Left lung (tissue), 10 donors: ENCODE data around the gene NDUFS5. TPM values are rescaled to one million over a fixed set of nuclear protein-coding genes. Genes with fewer than 3 reads are reported as not detected.
"Not testable (repeated sequence)": the region's sequence is repeated elsewhere in the genome, so short reads cannot be mapped to it uniquely, and the experiment has no call there.

ENCODE experiments used
- ATAC-seq: fragments of 200-7000 bp; cut with Tn5 transposase; one replicate; pipeline ENCODE4 v1.9.1; 2020; ENCODE audit warnings: moderate library complexity
- DNase-seq, 4 donors: peaks; one replicate each; pipeline ENCODE4 v3.0.0-alpha.2; 2013 to 2020
- H3K27ac ChIP-seq, 2 donors: fragments of 200-600 bp; sonication (generic) in 1 of 2; one replicate each; pipeline versions ENCODE4 v1.5.0 to v1.8.0; 2020 to 2021
- H3K27me3 ChIP-seq, 2 donors: fragments of 200-600 bp; sonication (generic) in 1 of 2; one replicate each; pipeline versions ENCODE4 v1.5.0 to v1.8.0; 2020 to 2021
- H3K36me3 ChIP-seq, 2 donors: fragments of 200-600 bp; sonication (generic) in 1 of 2; one replicate each; pipeline versions ENCODE4 v1.5.0 to v1.8.0; 2020 to 2021
- H3K4me1 ChIP-seq, 2 donors: fragments of 200-600 bp; one replicate each; pipeline ENCODE4 v1.8.0; 2021
- H3K4me3 ChIP-seq, 2 donors: fragments of 200-600 bp; sonication (generic) in 1 of 2; one replicate each; pipeline versions ENCODE4 v1.5.0 to v1.8.0; 2020 to 2021; ENCODE audit warnings: mild to moderate bottlenecking in 1 of 2
- H3K9me3 ChIP-seq, 2 donors: fragments of 200-600 bp; sonication (generic) in 1 of 2; one replicate each; pipeline versions ENCODE4 v1.5.0 to v1.8.0; 2020 to 2021
- intact Hi-C, 2 donors: fragments of 100-400 bp; cut with DNase I; formaldehyde crosslinking; loops; one replicate each; pipeline versions ENCODE4 v1.11.2 to v1.14.2; 2022
- polyA plus RNA-seq, 6 donors: library from polyadenylated mRNA; unstranded; fragments of 120-200 nt; gene quantifications; one replicate each; pipeline ENCODE4 v1.2.1, GENCODE V29; 2013; ENCODE audit not compliant: insufficient read length in 6 of 6
- total RNA-seq, 2 donors: library from RNA; stranded (reverse); fragmentation: NEBNext Ultra II Directional; extraction: Animal tissue kit (Norgen Biotek cat#: 25700); gene quantifications; one replicate each; pipeline ENCODE4 v1.2.1, GENCODE V29; 2021
- TF ChIP-seq, protein P1 (sequence below), 2 donors: fragments of 200-600 bp; sonication (generic) in 1 of 2; IDR thresholded peaks; one replicate each; pipeline versions ENCODE4 v1.5.0 to v1.8.0; 2021; ENCODE audit warnings: antibody characterized with exemption in 2 of 2
- donor health status: DM: no; HTN: yes; CAD: no.
- donor health status: DM: no; HTN: no; CAD: no.

NDUFS5 gene
- total and polyA plus RNA-seq, 8 donors, result 104 to 292 (median 226) TPM

DNA sequence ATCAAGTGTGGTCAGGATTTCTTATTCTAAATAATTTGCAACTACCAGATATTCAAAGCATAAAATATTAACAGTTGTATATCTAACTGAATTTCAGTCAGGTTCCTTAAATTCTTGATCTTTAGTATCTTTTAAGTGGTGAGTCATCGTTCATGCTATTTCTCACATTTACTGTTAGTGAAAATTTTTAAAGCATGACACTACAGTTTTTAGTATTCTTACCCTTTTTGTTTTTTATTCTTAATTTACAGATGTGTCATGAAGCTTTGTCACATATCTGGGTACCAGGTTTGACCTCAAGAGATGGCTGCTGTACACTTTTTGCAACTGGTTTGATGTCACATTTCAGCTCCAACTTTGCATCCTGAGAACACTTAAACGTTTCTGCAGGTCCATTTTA, 22.4 kb upstream of the NDUFS5 start:
- TF ChIP-seq, protein P1, sequence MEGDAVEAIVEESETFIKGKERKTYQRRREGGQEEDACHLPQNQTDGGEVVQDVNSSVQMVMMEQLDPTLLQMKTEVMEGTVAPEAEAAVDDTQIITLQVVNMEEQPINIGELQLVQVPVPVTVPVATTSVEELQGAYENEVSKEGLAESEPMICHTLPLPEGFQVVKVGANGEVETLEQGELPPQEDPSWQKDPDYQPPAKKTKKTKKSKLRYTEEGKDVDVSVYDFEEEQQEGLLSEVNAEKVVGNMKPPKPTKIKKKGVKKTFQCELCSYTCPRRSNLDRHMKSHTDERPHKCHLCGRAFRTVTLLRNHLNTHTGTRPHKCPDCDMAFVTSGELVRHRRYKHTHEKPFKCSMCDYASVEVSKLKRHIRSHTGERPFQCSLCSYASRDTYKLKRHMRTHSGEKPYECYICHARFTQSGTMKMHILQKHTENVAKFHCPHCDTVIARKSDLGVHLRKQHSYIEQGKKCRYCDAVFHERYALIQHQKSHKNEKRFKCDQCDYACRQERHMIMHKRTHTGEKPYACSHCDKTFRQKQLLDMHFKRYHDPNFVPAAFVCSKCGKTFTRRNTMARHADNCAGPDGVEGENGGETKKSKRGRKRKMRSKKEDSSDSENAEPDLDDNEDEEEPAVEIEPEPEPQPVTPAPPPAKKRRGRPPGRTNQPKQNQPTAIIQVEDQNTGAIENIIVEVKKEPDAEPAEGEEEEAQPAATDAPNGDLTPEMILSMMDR (IDR thresholded peaks at IDR 0.05), result no peak
- Histone ChIP-seq H3K36me3 (peaks cover 0 to 100% of the 10 kb centered on the region in 2 donors), H3K4me3 (no peak overlapping the region), H3K9me3 (no peaks in the 10 kb centered on the region), H3K4me1 (no peaks in the 10 kb centered on the region), H3K27me3 (no peaks in the 10 kb centered on the region), H3K27ac (no peak overlapping the region)
- intact Hi-C loops, result no loop called here
- ATAC-seq (no peak), DNase-seq (no peak)

DNA sequence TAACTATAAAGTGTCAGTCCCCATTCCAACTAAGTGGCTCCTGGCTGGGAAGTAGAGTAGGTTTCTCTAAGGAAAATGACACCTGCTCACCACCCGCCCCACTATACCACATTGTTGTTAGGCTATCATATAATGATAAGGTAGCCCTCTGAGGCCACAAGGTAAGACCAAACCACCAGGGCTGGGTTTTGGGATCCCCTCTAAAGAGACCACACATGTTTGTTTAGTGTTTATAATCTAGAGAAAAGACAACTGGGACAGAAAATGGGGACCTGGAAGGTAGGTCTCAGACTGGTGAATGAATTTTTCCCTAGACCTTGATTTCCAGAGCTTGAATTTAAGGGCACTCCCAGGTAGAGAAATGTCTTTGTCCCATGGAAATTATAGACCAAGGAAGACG, 19.9 kb upstream of the NDUFS5 start:
- H3K9me3 ChIP-seq, result no peaks in the 10 kb centered on the region
- intact Hi-C loops, result no loop called here
- H3K4me1 ChIP-seq, result no peaks in the 10 kb centered on the region
- peaks cover 0 to 100% of the 10 kb centered on the region in 2 donors for H3K36me3 ChIP-seq
- H3K27me3 ChIP-seq, result no peaks in the 10 kb centered on the region
- TF ChIP-seq, protein P1 (IDR thresholded peaks at IDR 0.05), result no peak
- ATAC-seq (no peak), DNase-seq (no peak)
- H3K27ac ChIP-seq, result no peak overlapping the region
- H3K4me3 ChIP-seq, result no peak overlapping the region

DNA sequence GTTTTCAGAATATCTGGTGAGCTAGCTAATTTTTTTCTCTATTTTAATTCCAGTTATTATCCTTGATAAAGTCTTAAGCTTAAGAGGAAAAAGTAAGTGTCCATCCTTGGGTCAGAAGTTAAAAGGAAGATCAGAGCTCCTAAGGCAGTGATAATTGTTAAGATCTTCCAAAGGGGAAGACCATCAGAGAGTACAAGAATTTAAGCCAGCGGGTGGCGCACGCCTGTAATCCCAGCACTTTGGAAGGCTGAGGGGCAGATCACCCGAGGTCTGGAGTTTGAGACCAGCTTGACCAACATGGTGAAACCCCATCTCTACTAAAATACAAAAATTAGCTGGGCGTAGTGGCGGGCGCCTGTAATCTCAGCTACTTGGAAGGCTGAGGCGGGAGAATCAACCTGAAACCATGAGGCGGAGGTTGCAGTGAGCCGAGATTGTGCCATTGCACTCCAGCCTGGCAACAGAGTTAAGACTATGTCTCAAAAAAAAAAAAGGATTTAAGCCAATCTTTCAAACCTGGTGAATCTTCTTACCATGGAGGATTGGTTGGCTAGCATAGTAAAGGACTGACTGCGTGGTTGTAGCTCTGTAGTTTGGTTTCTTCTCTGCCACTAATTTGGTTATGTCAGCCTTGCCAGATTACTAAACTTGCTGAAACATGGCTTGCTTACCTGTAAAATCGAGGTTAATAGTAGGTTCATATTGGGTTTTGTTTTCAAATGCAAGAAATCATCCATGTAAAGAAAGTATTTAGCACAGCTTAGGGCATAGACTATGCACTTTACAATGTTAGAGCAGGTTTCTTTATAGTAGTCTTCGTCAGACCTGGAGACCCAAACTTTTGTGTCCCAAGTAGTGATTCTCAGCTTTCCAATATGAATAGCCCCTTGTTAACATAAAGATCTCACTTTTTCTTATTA, 19.2 kb upstream of the NDUFS5 start:
- intact Hi-C loops, result no loop called here
- TF ChIP-seq, protein P1 (IDR thresholded peaks at IDR 0.05), result no peak
- peaks cover 0 to 100% of the 10 kb centered on the region in 2 donors for H3K36me3 ChIP-seq

DNA sequence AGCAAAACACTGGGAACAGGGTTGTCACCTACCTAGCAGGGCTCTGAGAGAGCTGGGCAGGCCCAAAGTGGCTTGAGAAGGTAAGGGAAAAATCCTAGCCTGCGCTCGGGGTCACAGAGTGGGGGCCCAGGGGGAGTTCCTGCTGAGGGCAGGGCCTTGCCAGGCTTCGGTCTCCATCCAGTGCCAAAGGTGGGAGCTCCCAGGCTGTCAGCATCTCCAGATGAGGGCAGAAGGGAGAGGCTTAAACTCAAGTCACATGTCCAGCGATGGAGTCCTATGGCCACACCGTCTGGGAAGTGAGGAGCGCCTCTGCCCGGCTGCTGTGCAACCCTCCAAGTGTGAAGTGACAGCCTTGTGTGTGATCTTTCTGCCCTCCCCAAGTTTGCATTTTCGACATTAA, 11.2 kb upstream of the NDUFS5 start:
- ATAC-seq, H3K4me1 ChIP-seq, DNase-seq, H3K27ac ChIP-seq, H3K4me3 ChIP-seq, H3K27me3 ChIP-seq, intact Hi-C loops, H3K9me3 ChIP-seq: not testable (repeated sequence)
- H3K36me3 ChIP-seq, result peaks cover 0 to 33% of the 10 kb centered on the region in 2 donors

More for the DNA sequence above, 19.2 kb upstream of the NDUFS5 start:
- H3K4me3 ChIP-seq, result no peak overlapping the region
- H3K9me3 ChIP-seq, result no peaks in the 10 kb centered on the region
- no peak overlapping the region for H3K27ac ChIP-seq
- no peaks in the 10 kb centered on the region for H3K4me1 ChIP-seq
- ATAC-seq (no peak), DNase-seq (no peak)
- H3K27me3 ChIP-seq, result no peaks in the 10 kb centered on the region

DNA sequence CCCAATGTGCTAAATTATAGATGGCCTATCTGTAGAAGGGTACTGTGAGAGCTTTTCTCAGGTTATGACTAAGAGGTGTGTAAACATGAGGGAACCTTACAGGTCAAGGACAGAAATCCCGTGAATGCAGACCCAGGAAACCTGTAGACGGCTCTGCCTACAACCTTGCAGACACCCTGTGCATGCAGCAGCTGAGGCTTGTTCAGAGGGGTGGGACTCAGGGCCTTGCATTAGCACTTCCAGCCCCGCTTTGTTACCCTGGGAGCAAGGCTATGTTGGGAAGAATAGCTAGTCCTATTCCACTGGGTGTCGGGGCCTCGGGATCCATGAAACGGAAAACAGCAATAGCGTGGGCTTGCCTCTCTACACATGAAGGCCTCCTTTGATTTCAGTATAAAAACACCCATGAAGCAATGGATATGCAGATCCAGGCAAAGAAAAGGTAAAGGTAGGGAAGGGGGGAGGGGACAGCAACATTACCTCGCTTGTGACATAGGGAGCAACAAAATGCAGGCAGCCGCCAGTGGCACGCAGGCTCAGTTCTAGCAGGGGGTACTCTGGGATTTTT, 9.5 kb upstream of the NDUFS5 start:
- no peaks in the 10 kb centered on the region for H3K27me3 ChIP-seq
- DNase-seq (no peak), ATAC-seq (peak; percentile 77)
- peaks cover 0 to 16% of the 10 kb centered on the region in 2 donors for H3K36me3 ChIP-seq
- H3K27ac ChIP-seq, result no peak overlapping the region
- intact Hi-C loops, result no loop called here
- H3K9me3 ChIP-seq, result no peaks in the 10 kb centered on the region
- TF ChIP-seq, protein P1 (IDR thresholded peaks at IDR 0.05), result no peak
- H3K4me3 ChIP-seq, result no peak overlapping the region
- H3K4me1 ChIP-seq, result no peaks in the 10 kb centered on the region
